Sigmoid colon (tissue), 4 donors: ENCODE results near the gene MYF5.

Source experiments
- EP300 ChIP-seq, 4 donors: sonication (generic); formaldehyde crosslinking; IDR thresholded peaks; one replicate each; pipeline ENCODE4 v1.6.1; 2017; ENCODE audit warnings: antibody characterized with exemption in 4 of 4
- POLR2A ChIP-seq, 2 donors: fragments of 450-650 bp; IDR thresholded peaks; one replicate each; pipeline ENCODE4 v1.6.1; 2016; ENCODE audit warnings: antibody characterized with exemption in 2 of 2, mild to moderate bottlenecking in 2 of 2, moderate library complexity in 2 of 2
- TF ChIP-seq, protein P1 (sequence below), 4 experiments: fragments of 450-650 bp in 3 of 4; fragments of 200-600 bp in 1 of 4; IDR thresholded peaks; one replicate each; pipeline ENCODE4 v1.5.1; 2016 to 2019; ENCODE audit warnings: antibody characterized with exemption in 4 of 4, mild to moderate bottlenecking in 3 of 4, moderate library complexity in 2 of 4

- TF ChIP-seq POLR2A (IDR thresholded peaks at IDR 0.05), result no peak
- TF ChIP-seq, protein P1, sequence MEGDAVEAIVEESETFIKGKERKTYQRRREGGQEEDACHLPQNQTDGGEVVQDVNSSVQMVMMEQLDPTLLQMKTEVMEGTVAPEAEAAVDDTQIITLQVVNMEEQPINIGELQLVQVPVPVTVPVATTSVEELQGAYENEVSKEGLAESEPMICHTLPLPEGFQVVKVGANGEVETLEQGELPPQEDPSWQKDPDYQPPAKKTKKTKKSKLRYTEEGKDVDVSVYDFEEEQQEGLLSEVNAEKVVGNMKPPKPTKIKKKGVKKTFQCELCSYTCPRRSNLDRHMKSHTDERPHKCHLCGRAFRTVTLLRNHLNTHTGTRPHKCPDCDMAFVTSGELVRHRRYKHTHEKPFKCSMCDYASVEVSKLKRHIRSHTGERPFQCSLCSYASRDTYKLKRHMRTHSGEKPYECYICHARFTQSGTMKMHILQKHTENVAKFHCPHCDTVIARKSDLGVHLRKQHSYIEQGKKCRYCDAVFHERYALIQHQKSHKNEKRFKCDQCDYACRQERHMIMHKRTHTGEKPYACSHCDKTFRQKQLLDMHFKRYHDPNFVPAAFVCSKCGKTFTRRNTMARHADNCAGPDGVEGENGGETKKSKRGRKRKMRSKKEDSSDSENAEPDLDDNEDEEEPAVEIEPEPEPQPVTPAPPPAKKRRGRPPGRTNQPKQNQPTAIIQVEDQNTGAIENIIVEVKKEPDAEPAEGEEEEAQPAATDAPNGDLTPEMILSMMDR (IDR thresholded peaks at IDR 0.05), result no peak
- no peak for TF ChIP-seq EP300 (IDR thresholded peaks at IDR 0.05)
These were observed 3.3 kb upstream of the MYF5 start for GRCh38 chr12:80713419-80713818.
